Measurements from ENCODE around the gene FGGY.

FGGY gene

GRCh38 chr1:59356627-59357026 lies 59.7 kb downstream of the FGGY start (continued):
- no peak for TF ChIP-seq IKZF3 (tag by site-specific recombination; IDR thresholded peaks at IDR 0.05)
- no peak for TF ChIP-seq ZNF223 (tag by site-specific recombination; IDR thresholded peaks at IDR 0.05)
- no peak for TF ChIP-seq ZFP41 (tag by site-specific recombination; IDR thresholded peaks at IDR 0.05; ENCODE audit: borderline replicate concordance)
- TF ChIP-seq ZNF585B (tag by site-specific recombination; IDR thresholded peaks at IDR 0.05): no peak
- no peak for TF ChIP-seq WT1 (tag by site-specific recombination; IDR thresholded peaks at IDR 0.05)
- TF ChIP-seq ZNF670 (tag by site-specific recombination; IDR thresholded peaks at IDR 0.05; ENCODE audit: low read depth): no peak

GRCh38 chr1:59357645-59358320 lies 60.9 kb downstream of the FGGY start:
- TF ChIP-seq ZNF174 (tag by site-specific recombination; IDR thresholded peaks at IDR 0.05) (no peak), REST (tag by site-specific recombination; IDR thresholded peaks at IDR 0.05) (peak; percentile 82), SCRT1 (tag by site-specific recombination; IDR thresholded peaks at IDR 0.05; ENCODE audit: borderline replicate concordance) (0 out of 2 replicates have a peak, but pooled peaks have one; percentile 21)
- ChIA-PET POLR2A (no interaction called here), CTCF (interaction anchor here (0.6 to 0.7 kb wide), 2 partner anchors 403 to 541 kb away, joined by 4 read pairs; no protein-coding TSS in a partner anchor)
- Histone ChIP-seq H3K36me3 (ENCODE audit: control insufficient read depth in 2 of 2, insufficient read depth in 1 of 2, low read length in 2 of 2) (no peaks in the 10 kb centered on the region), H3K27ac (ENCODE audit: extremely low read depth, low read depth, low read length) (no peak overlapping the region), H3K9me3 (ENCODE audit: control insufficient read depth, insufficient read depth, low read depth, low read length) (no peaks in the 10 kb centered on the region), H3K4me1 (ENCODE audit: control insufficient read depth, insufficient read depth, low read length) (no peaks in the 10 kb centered on the region), H3K4me3 (ENCODE audit: low read depth, low read length) (no peak overlapping the region)

GRCh38 chr1:59359325-59359724 lies 62.4 kb downstream of the FGGY start:
- TF ChIP-seq ZNF624 (tag by site-specific recombination; IDR thresholded peaks at IDR 0.05): no peak
- no peak for TF ChIP-seq KLF1 (tag by site-specific recombination; IDR thresholded peaks at IDR 0.05)
- no peak for TF ChIP-seq ZNF202 (tag by site-specific recombination; IDR thresholded peaks at IDR 0.05; ENCODE audit: borderline replicate concordance)
- no peak for TF ChIP-seq ZNF585B (tag by site-specific recombination; IDR thresholded peaks at IDR 0.05)
- TF ChIP-seq HOXC10 (CRISPR knock-in tag; IDR thresholded peaks at IDR 0.05): no peak
- TF ChIP-seq KLF9 (tag by site-specific recombination; IDR thresholded peaks at IDR 0.05; ENCODE audit: low read depth): no peak
- TF ChIP-seq ZNF501 (tag by site-specific recombination; IDR thresholded peaks at IDR 0.05): no peak
- TF ChIP-seq ZNF132 (tag by site-specific recombination; IDR thresholded peaks at IDR 0.05; ENCODE audit: borderline replicate concordance): no peak
- no peak for TF ChIP-seq ZNF335 (tag by site-specific recombination; conservative IDR thresholded peaks at IDR 0.05)
- no peak for TF ChIP-seq ZNF473 (tag by site-specific recombination; IDR thresholded peaks at IDR 0.05)

More at GRCh38 chr1:59359325-59359724, 62.4 kb downstream of the FGGY start:
- no peaks in the 10 kb centered on the region for H3K36me3 ChIP-seq (ENCODE audit: control insufficient read depth in 2 of 2, insufficient read depth in 1 of 2, low read length in 2 of 2)
- CTCF ChIA-PET: interaction anchor here (0.7 to 0.9 kb wide), 2 partner anchors 35 to 50 kb away, joined by 3 read pairs; no protein-coding TSS in a partner anchor
- no peak overlapping the region for H3K27ac ChIP-seq (ENCODE audit: extremely low read depth, low read depth, low read length)
- no peaks in the 10 kb centered on the region for H3K4me1 ChIP-seq (ENCODE audit: control insufficient read depth, insufficient read depth, low read length)
- POLR2A ChIA-PET: no interaction called here
- H3K4me3 ChIP-seq (ENCODE audit: low read depth, low read length): no peak overlapping the region
- no peaks in the 10 kb centered on the region for H3K9me3 ChIP-seq (ENCODE audit: control insufficient read depth, insufficient read depth, low read depth, low read length)

Data from HEK293 (cell line).